Transverse colon (tissue), 3 donors: ENCODE data around the gene GRM1.

Experiments used
- POLR2A ChIP-seq: fragments of 450-650 bp; IDR thresholded peaks from one replicate; pipeline ENCODE4 v1.6.1; 2016; ENCODE audit warnings: antibody characterized with exemption, mild to moderate bottlenecking, moderate library complexity
- TF ChIP-seq, protein P1 (sequence below), 5 experiments: fragments of 200-600 bp in 3 of 5; fragments of 450-650 bp in 2 of 5; sonication (generic) in 3 of 5; IDR thresholded peaks; 1 replicate in 2 of 5; 2 replicates in 3 of 5; pipeline ENCODE4 v1.5.1; 2016 to 2017; ENCODE audit warnings: antibody characterized with exemption in 5 of 5, inconsistent platforms in 3 of 5, mild to moderate bottlenecking in 2 of 5, moderate library complexity in 1 of 5

DNA sequence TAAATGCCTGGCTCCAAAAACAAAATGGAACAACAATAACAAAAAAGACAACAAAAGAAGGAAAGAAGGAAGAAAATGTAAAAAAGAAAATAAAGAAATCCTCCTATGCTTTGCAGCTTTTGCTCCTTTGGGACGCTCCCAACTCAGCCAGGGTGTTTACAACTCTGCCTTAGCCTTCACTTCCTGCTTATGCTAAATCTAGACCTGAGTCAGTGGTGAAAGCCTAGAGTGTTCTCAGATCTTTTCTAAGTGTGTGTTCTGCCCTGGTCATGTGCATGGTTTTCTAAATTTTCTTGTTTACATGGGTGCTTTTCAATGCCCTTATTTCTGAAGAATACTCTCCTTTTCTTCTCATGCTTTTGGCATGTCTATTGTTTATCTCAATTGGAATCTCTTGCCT, 19.5 kb upstream of the GRM1 start:
- TF ChIP-seq, protein P1, sequence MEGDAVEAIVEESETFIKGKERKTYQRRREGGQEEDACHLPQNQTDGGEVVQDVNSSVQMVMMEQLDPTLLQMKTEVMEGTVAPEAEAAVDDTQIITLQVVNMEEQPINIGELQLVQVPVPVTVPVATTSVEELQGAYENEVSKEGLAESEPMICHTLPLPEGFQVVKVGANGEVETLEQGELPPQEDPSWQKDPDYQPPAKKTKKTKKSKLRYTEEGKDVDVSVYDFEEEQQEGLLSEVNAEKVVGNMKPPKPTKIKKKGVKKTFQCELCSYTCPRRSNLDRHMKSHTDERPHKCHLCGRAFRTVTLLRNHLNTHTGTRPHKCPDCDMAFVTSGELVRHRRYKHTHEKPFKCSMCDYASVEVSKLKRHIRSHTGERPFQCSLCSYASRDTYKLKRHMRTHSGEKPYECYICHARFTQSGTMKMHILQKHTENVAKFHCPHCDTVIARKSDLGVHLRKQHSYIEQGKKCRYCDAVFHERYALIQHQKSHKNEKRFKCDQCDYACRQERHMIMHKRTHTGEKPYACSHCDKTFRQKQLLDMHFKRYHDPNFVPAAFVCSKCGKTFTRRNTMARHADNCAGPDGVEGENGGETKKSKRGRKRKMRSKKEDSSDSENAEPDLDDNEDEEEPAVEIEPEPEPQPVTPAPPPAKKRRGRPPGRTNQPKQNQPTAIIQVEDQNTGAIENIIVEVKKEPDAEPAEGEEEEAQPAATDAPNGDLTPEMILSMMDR (IDR thresholded peaks at IDR 0.05) = no peak
- no peak for TF ChIP-seq POLR2A
